ENCODE data around the gene LANCL2.
"Not testable (repeated sequence)": the region's sequence is repeated elsewhere in the genome, so short reads cannot be mapped to it uniquely, and the experiment has no call there.

Gene LANCL2

DNA sequence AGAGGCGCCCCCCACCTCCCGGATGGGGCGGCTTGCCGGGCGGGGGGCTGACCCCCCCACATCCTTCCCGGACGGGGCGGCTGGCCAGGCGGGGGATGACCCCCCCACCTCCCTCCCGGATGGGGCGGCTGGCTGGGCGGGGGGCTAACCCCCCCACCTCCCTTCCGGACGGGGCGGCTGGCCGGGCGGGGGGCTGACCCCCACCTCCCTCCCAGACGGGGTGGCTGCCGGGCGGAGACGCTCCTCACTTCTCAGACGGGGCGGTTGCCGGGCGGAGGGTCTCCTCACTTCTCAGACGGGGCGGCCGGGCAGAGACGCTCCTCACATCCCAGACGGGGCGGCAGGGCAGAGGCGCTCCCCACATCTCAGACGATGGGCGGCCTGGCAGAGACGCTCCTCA, 37.4 kb downstream of the LANCL2 start:
- in situ Hi-C loops (cut with HindIII; ENCODE audit: low sequenced_read_pairs), result not testable (repeated sequence)

DNA sequence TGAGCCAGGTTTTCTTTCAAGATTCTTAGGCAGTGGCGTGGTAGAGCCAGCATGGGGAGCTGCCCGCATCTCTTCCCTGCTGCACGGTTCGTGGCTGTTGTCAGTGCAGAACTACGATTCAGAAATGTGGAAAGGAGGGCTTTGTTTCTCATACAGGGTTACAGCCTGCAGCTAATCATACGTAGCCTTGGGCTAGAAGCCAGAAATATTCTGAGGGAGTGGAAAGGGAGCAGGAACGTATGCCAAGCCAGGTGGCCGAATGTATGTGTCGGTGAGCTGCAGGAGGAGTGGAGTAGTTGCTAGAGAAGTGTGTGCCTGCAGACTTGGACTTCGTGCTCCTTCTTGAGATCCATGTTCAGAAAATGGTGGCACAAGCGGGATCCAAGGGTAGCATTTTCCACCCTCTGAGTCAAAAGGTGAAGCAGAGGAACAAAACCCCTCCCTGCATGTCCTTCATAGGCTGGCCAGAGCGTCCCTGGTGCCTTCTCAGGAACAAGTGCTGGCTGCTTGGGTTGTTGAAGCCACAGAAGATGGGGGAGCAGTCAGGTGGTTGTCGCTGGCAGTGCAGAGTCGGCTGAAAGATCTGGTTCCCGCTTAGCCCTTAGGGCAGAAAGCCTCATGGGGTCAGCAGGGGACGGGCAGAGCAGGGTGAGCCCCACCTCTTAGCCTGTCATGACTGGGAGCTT, 40.9 kb downstream of the LANCL2 start:
- in situ Hi-C loops (cut with HindIII; ENCODE audit: low sequenced_read_pairs), result no loop called here

DNA sequence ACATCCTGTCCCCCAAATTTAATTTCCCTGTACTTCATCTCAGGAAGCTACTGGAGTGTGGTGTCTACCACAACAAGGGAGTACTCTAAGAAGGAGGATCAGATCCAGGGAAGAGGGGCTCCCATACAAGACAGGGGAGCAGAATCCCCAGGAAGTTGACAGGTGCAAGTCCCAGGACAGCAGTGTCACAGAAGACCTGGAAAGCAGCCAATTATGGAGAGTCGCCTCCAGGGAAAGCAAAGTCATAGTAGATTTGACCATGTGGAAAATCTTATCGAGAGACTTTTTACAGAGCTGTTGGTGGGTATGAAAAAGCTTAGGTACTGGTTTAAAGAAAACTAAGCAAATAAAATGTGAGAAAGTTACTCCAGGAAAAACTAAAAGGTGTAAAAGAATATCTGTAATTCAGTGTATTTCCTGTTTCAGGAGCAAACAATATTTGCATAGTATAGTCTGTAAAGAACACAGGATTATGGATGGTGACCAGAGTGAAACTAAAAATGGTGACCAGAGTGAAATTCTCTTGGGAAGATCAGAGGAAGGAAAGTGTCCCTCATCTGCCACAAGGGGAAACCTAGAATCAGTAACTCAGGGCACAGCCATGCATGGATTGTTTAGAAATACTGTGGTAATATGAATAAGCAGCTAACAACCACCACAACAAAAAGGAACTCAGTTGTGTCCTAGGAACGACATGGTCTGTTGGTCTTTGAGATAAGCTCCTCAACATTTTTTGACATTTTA, 44.5 kb downstream of the LANCL2 start:
- in situ Hi-C loops (cut with HindIII; ENCODE audit: low sequenced_read_pairs), result no loop called here

DNA sequence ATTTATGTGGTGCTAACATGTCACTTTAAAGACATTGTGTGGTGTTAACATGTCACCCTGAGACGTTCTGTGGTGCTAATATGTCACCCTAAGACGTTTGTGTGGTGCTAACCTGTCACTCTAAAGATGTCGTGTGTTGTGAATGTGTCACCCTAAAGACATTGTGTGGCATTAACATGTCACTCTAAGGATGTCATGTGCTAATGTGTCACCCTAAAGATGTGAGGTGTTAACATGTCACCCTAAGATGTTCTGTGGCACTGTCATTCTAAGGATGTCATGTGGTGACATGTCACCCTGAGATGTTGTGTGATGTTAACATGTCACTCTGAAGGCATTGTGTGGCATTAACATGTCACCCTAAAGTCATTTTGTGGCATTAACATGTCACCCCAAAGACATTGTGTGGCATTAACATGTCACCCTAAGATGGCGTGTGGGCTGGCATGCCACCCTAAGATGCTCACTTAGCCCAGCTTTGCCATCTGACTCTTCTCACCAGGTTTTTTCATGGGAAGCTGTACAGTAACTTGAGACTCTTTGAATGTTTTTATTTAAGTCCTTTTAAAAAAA, 45.6 kb downstream of the LANCL2 start:
- in situ Hi-C loops (cut with HindIII; ENCODE audit: low sequenced_read_pairs), result no loop called here

DNA sequence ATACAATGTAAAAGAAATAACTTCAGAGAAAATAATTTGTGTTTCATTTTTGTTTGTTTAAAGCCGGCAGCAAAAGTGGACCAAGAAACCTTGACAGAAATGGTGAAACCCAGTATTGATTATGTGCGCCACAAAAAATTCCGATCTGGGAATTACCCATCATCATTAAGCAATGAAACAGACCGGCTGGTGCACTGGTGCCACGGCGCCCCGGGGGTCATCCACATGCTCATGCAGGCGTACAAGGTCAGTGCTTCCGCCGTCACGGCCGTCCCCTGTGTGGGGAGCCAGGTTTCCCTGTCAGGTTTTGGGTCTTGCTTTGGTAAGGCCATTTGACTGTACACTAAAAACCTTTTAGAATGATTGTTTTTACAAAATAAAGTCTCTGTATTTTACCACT, 46.7 kb downstream of the LANCL2 start:
- in situ Hi-C loops (cut with HindIII; ENCODE audit: low sequenced_read_pairs), result no loop called here

DNA sequence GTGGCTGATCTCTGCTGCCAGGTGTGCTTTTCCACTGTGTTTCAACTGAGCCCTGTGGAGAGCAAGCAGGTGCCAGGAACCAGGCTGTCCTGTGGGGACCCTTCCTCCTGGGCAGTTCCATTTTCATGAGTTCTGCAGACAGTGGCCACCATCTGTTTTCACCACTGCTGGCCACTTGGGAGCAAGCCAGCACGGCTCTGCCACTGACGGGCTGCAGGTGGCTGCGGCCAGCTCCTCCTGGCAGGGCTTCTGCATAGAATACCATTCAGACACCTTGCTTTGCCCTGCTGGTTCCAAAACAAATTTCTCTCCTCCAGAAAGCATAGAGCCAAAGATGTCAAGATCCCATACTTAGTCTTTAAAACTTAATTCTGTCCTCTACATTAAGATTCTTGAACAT, 48.3 kb downstream of the LANCL2 start:
- in situ Hi-C loops (cut with HindIII; ENCODE audit: low sequenced_read_pairs), result no loop called here

DNA sequence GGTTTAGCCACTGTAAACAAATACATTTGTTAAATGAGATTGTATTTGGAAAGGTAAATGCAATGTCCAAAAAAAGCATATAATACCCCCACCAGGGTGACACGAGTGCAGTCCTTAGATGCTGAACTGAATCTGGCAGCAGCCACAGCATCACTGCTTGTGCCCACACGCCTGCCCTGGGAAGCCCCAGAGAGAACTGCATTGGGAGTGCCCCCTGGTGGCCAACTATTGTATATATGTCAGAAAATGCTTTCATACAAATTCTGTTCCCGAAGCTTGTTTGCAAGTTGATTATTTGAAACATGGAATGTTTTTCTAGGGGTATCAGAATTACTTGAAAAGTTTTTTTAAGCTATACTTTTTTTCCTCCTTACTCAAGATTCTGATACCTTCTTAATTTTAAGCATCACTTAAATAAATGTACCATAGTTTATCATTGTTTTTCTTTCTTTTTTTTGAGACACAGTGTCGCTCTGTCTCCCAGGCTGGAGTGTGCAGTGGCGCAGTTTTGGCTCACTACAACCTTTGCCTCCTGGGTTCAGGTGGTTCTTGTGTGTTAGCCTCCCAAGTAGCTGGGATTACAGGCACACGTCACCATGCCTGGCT, 50.1 kb downstream of the LANCL2 start:
- in situ Hi-C loops (cut with HindIII; ENCODE audit: low sequenced_read_pairs), result no loop called here

DNA sequence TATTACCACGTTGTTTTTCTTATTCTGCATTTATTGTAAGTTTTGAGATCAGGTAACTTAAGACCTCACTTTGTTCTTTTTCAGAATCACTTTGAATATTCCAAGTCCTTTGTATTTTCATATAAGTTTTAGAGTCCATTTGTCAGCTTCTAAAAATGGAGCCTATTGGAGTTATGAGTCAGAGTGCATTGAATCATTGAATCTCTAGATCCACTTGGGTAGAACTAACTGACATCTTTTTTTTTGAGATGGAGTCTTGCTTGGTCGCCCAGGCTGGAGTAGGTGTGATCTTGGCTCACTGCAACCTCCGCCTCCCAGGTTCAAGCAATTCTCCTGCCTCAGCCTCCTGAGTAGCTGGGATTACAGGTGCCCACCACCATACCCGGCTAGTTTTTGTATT, 52.3 kb downstream of the LANCL2 start:
- in situ Hi-C loops (cut with HindIII; ENCODE audit: low sequenced_read_pairs), result not testable (repeated sequence)

DNA sequence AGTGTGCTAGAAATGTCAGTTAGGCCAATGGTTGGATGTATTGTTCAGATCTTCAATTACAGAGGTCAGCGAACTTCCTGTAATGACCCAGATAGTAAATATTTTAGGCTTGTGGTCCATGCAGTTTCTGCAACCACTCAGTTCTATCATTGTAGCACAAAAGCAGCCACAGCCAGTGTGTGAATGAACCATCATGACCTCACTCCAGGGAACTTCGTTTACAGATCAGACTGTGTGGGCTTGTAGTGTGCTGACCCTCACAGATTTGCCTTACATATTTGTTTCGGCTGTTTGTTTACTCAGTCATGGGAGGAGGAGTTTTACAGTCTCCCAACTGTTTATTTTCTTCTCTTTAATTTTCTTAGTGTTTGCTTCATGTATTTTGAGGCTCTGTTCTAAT, 55.4 kb downstream of the LANCL2 start:
- in situ Hi-C loops (cut with HindIII; ENCODE audit: low sequenced_read_pairs), result no loop called here

DNA sequence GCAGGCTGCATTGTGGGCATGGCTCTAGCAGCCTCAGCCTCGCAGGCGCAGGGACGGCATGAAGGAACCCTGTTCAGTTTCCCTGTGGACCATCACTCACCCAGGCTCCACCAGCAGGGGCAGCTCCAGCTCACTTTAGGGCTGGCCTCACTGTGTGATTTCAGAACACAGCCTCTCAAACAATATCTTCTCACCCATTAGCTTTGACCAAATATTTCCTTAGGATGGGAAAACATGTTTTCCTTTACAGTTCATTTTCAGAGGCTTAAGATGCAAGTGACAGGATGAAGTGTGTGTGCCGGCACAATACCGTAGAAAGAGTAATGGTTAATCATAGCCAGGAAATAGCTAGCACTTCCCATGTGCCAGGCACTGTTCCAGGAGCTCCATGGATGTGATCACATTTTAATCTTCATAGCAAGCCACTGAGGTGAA, 58.2 kb downstream of the LANCL2 start:
- in situ Hi-C loops (cut with HindIII; ENCODE audit: low sequenced_read_pairs), result no loop called here

DNA sequence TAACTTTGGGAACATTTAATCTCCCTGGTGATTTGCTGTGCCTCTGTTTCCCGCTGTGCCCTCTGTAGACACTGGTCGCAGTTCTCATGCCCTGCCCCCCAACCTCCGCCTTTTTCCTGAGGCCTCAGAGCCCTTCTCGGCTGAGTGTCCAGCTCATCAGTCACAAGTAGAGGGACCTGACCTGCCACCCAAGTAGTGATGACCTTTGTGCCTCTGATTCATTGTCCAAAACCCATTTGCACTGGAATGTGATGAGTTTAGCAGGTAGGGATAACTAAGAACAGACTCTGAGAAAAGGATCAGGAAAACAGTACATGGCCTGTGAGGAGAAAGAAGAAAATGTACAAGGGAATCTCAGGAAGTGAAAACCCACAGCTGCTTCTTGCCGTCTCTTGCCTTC, 58.8 kb downstream of the LANCL2 start:
- in situ Hi-C loops (cut with HindIII; ENCODE audit: low sequenced_read_pairs), result no loop called here

DNA sequence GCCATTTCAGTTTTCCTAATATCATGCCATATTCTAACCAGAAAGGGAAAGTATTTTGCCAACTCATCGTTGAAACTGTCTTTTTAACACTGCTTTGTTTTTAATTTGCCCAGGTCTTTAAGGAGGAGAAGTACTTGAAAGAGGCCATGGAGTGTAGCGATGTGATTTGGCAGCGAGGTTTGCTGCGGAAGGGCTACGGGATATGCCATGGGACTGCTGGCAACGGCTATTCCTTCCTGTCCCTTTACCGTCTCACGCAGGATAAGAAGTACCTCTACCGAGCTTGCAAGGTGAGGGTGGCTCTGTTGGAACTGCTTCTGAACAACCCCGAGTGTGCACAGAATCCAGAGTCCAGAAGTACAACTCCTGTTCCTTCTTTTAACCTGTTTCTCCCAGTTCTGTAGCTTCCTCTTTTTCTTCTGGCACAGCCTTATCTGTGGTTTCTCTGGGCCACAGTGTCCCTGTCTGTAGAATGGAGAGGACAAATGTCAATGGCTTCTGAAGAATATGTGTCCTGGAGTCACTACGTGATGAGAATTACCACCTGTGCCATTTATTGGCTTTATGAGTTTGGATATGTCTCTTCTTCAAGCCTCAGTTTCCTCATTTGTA, 60.1 kb downstream of the LANCL2 start:
- in situ Hi-C loops (cut with HindIII; ENCODE audit: low sequenced_read_pairs), result loop anchor here (5.0 kb wide), 1 partner anchor 87 kb away; no protein-coding TSS in a partner anchor

DNA sequence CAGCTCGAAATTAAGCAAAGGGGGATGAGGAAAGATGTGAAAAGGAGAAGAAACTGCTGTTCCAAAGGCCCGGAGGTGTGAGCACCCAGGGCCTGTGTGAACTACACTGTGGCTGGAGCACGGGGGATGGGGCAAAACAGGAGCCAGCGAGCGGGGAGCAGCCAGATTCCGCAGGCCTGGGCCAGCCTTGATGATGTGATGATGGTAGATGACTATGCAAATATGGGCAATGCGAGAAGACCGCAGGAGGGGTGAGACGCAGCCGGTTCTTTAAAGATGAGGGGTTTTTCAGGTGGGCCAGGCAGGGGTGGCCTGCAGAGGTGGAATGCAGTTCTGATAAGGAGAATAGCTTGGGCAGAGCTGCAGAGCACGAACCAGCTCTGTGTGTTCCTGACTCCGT, 61.5 kb downstream of the LANCL2 start:
- in situ Hi-C loops (cut with HindIII; ENCODE audit: low sequenced_read_pairs), result loop anchor here (5.0 kb wide), 1 partner anchor 86 kb away; no protein-coding TSS in a partner anchor

DNA sequence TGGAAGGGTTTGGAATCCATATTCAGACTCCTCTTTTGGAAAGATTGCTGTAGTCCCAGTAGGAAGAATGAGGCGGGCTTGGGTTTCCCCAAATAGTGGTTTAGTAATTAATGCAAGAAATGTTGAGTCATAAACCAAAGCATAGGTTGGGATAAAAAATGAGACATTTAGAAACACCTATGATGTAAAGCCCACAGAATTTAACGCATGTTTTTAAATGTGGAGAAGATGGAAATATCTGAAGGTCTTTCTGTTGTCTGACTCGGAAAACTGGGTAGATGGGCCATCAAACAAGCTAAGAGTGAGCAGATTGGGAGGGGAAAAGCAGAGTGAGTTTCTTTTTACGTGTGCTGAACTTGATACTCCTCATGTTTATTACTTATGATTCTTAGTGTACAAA, 62.2 kb downstream of the LANCL2 start:
- in situ Hi-C loops (cut with HindIII; ENCODE audit: low sequenced_read_pairs), result loop anchor here (5.0 kb wide), 1 partner anchor 85 kb away; no protein-coding TSS in a partner anchor

DNA sequence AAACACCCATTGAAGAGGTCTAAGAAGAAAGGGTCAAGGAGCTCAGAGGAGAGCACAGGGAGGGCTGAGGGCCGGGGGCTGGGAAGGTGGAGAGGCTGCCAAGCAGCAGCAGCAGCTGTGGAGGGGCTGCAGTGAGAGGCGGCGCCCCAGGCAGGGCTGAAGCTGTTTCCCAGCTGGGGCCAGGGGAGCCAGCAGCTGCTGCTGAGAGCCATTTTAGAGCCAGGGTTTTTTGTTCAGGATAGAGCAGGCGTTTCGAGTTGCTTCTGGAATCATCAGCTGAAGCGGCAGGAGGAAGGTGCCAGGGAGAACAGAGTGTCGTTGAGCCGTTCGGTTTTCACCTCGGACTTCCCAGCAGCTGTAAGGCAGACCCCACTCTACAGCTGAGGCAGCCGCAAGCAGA, 62.7 kb downstream of the LANCL2 start:
- in situ Hi-C loops (cut with HindIII; ENCODE audit: low sequenced_read_pairs), result loop anchor here (5.0 kb wide), 1 partner anchor 85 kb away; no protein-coding TSS in a partner anchor

DNA sequence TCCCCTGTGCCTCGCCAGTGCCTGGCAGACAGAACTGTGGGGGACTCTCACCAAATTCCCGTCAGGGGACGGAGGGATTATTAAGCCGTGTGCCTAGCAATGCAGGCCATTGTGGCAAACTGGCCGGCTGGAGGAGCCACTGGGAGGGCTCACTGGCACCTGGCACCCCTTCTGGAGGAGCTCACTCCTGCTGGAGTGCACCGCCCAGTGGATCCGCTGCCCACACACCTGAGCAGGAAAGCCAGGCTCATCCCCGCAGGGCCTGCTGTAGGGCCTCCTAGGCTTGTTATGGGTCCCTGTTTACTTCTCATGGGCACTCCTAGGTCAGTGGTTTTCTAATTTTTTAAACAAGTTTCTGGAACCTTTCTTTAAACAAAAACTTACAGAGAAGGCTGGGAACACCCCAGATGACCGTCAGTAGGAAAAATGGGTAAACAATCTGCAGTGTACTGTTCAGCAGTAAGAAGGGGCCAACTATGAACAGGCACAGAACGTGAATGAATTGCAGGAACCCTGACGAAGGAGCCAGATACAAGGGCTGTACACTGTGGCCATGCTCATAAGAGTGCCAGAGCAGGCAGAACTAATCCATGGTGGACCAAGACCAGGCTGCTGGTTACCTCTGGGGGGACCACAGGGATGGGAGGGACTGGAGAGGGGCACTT, 64.8 kb downstream of the LANCL2 start:
- in situ Hi-C loops (cut with HindIII; ENCODE audit: low sequenced_read_pairs), result loop anchor here (5.0 kb wide), 1 partner anchor 82 kb away; no protein-coding TSS in a partner anchor

DNA sequence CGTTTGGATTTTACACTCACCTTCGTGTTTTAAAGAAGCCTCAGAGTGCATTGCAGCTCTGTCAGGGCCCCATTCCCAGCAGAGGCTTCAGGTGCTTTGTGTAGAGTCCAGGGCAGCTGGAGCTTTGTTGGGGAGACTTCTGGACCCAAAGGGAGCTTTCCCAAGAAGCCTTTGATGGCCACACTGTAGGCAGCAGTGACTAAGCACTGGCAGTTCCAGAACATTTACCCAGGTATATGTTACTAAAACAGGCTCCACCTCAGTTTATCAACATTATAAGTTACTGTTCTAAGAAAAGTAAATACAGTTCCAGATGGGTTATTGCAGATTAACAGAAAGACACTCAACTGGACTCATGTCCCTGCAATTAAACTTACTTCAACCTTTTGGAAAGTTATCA, 66.8 kb downstream of the LANCL2 start:
- in situ Hi-C loops (cut with HindIII; ENCODE audit: low sequenced_read_pairs), result no loop called here

DNA sequence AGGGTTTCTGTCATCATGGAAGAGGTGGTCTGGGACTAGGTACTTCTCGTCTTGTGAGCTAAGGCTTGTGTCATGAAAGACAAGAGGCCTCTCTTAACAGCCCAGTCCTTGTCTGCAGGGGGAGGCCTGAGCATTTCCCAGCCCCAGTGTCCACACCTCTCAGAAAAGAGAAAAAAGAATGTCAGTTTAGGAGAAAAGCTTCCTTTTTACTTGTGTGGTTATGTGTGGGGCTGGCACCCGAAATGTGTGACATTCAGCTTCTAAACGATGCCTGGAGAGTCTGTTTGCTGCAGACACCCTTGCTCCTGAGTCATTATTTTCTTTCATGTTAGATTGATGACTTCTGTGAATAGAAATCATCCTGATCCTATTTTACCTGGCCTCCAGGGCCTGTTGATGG, 67.4 kb downstream of the LANCL2 start:
- in situ Hi-C loops (cut with HindIII; ENCODE audit: low sequenced_read_pairs), result no loop called here

DNA sequence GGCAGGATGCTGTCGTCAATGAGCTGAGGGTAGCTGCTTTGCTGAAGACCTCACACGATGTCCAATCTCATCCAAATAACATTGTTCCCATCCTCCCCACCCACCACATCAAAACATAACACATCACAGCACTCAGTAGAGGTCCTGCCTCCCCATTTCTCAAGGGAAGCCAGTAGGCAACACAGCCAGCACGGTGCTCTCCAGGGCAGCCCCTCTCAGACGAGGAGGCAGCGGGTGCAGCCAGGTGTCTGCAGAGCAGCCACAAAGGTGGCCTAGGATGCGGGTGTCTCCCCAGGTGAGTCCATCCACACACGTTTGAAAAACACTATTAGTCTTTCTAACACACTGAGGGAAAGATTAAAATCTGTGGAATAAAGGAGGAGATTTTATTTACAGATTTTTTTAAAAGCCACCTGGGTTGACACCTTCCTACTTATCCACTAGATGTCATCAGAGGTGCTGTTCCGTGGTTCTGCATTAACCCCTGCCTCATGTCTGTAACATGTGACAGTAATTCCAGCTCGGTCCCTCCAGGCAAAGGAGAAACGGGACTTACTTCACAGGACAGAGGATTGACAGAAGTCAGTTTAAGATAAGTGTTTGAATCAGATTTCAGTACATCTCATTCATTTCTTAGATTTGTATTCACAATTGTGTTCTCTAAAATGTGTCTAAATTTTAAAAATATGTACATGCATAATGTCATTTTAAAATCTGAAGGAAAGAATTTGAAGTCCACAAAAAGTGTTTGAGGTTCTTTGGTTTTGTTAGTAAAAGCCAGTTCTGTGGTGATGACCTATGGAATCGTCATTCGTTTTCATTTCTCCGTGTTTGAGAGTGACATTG, 68.0 kb downstream of the LANCL2 start:
- in situ Hi-C loops (cut with HindIII; ENCODE audit: low sequenced_read_pairs), result no loop called here

DNA sequence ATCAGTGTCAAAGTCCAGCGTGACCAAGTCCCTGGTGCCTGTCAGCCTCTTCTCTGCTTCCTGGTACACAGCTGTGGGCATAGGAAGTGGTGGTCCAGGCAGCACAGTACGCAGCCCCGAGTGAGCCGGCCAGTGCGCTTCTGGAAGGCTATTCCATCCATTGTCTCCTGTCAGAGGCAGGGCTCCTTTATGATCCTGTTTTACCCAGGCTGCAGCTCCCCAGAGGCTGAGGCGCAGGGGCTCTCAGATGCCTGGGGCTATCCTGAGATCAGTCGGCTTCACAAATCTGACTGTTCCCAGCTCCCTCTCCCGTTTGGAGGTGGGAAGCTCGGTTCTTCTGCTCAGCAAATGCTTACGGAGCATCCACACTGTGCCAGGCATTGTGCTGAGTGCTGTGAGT, 70.3 kb downstream of the LANCL2 start:
- in situ Hi-C loops (cut with HindIII; ENCODE audit: low sequenced_read_pairs), result no loop called here
